ENCODE results near the gene ANKRD44.

GRCh38 chr2:197191940-197192322, 118.6 kb downstream of the ANKRD44 start:
- TF ChIP-seq CTCF (IDR thresholded peaks at IDR 0.05) = no peak
- TF ChIP-seq POLR2AphosphoS5 (IDR thresholded peaks at IDR 0.05) = no peak
- no peak for TF ChIP-seq POLR2A (IDR thresholded peaks at IDR 0.05)

All from gastroesophageal sphincter (tissue), 3 donors.